RWPE1 (cell line): ENCODE data around the gene PRPF40B.

Source experiments
- CTCF ChIA-PET: fragments of 350-600 bp; sonication (Branson Sonifier 250); formaldehyde crosslinking; extraction: SDS; loops from one replicate; lab custom pipeline; 2021; lab: Yijun Ruan, JAX
- POLR2A ChIA-PET: fragments of 400-600 bp; formaldehyde crosslinking; extraction: SDS; loops from one replicate; lab custom pipeline; 2020; ENCODE audit warnings: antibody characterized with exemption; ENCODE audit not compliant: low non-redundant PET; lab: Yijun Ruan, JAX
- DNase-seq: peaks from one replicate; pipeline ENCODE4 v3.0.0; 2012; ENCODE audit warnings: low spot score
- H3K27ac ChIP-seq: fragments of 450-650 bp; 2 replicates; pipeline ENCODE4 v1.5.1; 2017
- CTCF ChIP-seq: fragments of 450-650 bp; conservative IDR thresholded peaks from 2 replicates; pipeline ENCODE4 v1.5.1; 2017; ENCODE audit warnings: low read depth, mild to moderate bottlenecking

Gene PRPF40B

GRCh38 chr12:49652921-49653520, 29.7 kb downstream of the PRPF40B start:
- ChIA-PET POLR2A (no interaction called here), CTCF (no interaction called here)
- DNase-seq, result no peak
- TF ChIP-seq CTCF, result no peak
- H3K27ac ChIP-seq, result no peak overlapping the region

GRCh38 chr12:49654715-49655114, 31.4 kb downstream of the PRPF40B start:
- ChIA-PET POLR2A (no interaction called here), CTCF (interaction anchor here (0.7 kb wide), 1 partner anchor 32 kb away, joined by 3 read pairs; the partner anchor contains the start of gene PRPF40B)
- TF ChIP-seq CTCF, result no peak
- no peak for DNase-seq
- no peak overlapping the region for H3K27ac ChIP-seq

GRCh38 chr12:49655595-49656236, 32.4 kb downstream of the PRPF40B start:
- no peak for DNase-seq
- POLR2A ChIA-PET, result interaction anchor here (0.6 kb wide), 1 partner anchor 56 kb away, joined by 4 read pairs; no protein-coding TSS in a partner anchor
- no peak for TF ChIP-seq CTCF
- CTCF ChIA-PET, result interaction anchor here (1.2 kb wide), 1 partner anchor 25 kb away, joined by 3 read pairs; no protein-coding TSS in a partner anchor
- no peak overlapping the region for H3K27ac ChIP-seq

- TF ChIP-seq CTCF, result no peak
- ChIA-PET POLR2A (no interaction called here), CTCF (interaction anchor here (1.3 kb wide), 1 partner anchor 35 kb away, joined by 4 read pairs; no protein-coding TSS in a partner anchor)
- no peak overlapping the region for H3K27ac ChIP-seq
- no peak for DNase-seq
Observed at GRCh38 chr12:49658276-49658675, 34.9 kb downstream of the PRPF40B start.

GRCh38 chr12:49659753-49660152, 36.4 kb downstream of the PRPF40B start:
- TF ChIP-seq CTCF, result no peak
- no peak for DNase-seq
- ChIA-PET POLR2A (no interaction called here), CTCF (no interaction called here)
- no peak overlapping the region for H3K27ac ChIP-seq

- TF ChIP-seq CTCF, result no peak
- CTCF ChIA-PET, result no interaction called here
- POLR2A ChIA-PET, result no interaction called here
- H3K27ac ChIP-seq, result no peak overlapping the region
- no peak for DNase-seq
Observed at GRCh38 chr12:49661191-49661590, 37.8 kb downstream of the PRPF40B start.
